ENCODE data around the gene LKAAEAR1.

LKAAEAR1 gene, protein sequence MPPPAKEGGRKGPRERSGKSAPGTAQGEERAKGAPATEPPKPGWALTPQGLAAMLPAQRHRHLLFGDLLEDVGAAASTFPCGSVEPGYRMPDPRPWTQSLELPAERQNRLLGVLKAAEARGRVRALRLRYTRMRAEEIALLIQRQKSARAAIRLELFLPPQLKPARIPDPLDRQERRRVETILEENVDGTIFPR

DNA sequence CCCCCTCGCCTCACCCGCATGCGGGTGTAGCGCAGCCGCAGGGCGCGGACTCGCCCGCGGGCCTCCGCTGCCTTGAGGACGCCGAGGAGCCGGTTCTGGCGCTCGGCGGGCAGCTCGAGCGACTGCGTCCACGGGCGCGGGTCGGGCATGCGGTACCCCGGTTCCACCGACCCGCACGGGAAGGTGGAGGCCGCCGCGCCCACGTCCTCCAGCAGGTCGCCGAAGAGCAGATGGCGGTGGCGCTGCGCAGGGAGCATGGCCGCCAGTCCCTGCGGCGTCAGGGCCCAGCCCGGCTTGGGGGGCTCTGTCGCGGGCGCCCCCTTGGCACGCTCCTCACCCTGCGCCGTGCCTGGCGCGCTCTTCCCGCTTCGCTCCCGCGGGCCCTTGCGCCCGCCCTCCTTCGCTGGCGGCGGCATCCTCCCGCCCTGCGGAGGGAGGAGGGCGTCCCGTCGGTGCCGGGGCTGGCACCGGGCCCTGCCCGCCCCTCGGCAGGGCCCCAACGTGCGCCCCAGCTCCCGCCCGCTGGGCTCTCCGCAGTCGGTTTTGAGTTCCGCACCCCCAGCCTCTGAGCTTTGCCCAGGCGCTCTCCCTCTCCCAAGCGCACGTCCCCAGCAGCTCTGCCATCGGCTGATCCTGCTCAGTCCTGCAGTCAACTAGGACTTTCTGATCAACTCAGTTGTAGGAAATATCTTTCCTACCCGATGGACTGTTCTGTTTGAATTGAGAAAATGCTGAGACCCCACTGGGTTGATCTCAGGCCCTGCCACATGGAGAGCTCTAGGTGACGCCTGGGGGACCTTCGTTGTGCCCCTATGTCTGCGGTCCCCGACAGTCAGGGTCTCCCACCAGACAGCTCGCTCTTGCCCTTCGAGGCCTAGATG, at the start of gene LKAAEAR1:
TSS of gene LKAAEAR1 (minus strand) at position 595 of the 881 bp plus-strand sequence. CDS start at position 416, 179 bp downstream.
- Histone ChIP-seq H3K9me3 (ENCODE audit: insufficient read depth, low read length) (no peaks in the 10 kb centered on the region), H3K27ac (ENCODE audit: low read length) (no peak within 1 kb of the TSS), H3K4me3 (ENCODE audit: low read length) (peak within 1 kb of the TSS; percentile 77), H3K9ac (ENCODE audit: low read length) (peak within 1 kb of the TSS; percentile 31; the same call in 1 of the 2 replicates), H4K20me1 (ENCODE audit: insufficient read depth, low read length) (no peaks in the 10 kb centered on the region), H3K27me3 (ENCODE audit: low read depth, low read length) (peaks cover 24% of the 10 kb centered on the region), H3K4me2 (ENCODE audit: low read length) (peak within 1 kb of the TSS; percentile 90), H2AFZ (ENCODE audit: low read depth, low read length) (no peak within 1 kb of the TSS; the same call in 1 of the 2 replicates), H3K4me1 (ENCODE audit: low read length) (peaks cover 9% of the 10 kb centered on the region), H3K79me2 (ENCODE audit: low read length) (peaks cover 3% of the 10 kb centered on the region), H3K36me3 (replicated peaks; ENCODE audit: low read depth, low read length) (no peaks in the 10 kb centered on the region)
- TF ChIP-seq EZH2phosphoT487 (IDR thresholded peaks at IDR 0.05; ENCODE audit: low read depth): no peak
- TF ChIP-seq, protein P1, sequence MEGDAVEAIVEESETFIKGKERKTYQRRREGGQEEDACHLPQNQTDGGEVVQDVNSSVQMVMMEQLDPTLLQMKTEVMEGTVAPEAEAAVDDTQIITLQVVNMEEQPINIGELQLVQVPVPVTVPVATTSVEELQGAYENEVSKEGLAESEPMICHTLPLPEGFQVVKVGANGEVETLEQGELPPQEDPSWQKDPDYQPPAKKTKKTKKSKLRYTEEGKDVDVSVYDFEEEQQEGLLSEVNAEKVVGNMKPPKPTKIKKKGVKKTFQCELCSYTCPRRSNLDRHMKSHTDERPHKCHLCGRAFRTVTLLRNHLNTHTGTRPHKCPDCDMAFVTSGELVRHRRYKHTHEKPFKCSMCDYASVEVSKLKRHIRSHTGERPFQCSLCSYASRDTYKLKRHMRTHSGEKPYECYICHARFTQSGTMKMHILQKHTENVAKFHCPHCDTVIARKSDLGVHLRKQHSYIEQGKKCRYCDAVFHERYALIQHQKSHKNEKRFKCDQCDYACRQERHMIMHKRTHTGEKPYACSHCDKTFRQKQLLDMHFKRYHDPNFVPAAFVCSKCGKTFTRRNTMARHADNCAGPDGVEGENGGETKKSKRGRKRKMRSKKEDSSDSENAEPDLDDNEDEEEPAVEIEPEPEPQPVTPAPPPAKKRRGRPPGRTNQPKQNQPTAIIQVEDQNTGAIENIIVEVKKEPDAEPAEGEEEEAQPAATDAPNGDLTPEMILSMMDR (IDR thresholded peaks at IDR 0.05; ENCODE audit: low read depth, low read length): no peak

DNA sequence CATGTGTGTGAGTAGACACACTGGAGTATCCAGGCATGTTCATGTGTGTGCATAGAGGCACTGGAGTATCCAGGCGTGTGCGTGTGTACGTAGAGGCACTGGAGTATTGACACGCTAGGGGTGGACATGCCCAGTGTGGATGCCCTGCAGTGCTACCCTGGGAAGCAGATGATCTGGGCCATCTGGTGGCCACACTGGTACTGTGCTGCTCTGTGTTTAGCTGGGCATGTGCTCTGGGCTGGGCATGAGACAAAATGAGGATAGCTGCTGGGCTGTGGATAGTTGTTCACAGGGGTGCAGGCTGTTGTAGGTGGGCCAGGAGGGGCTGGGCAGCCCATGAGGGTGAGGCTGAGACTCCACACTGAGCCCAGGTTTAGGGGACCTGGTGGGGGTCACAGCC, 47.2 kb upstream of the LKAAEAR1 start:
- Histone ChIP-seq H3K4me2 (ENCODE audit: low read length) (no peak overlapping the region), H3K27ac (ENCODE audit: low read length) (no peak overlapping the region), H3K9ac (ENCODE audit: low read length) (no peak overlapping the region), H4K20me1 (ENCODE audit: insufficient read depth, low read length) (no peaks in the 10 kb centered on the region), H3K27me3 (ENCODE audit: low read depth, low read length) (peaks cover 18% of the 10 kb centered on the region), H3K4me1 (ENCODE audit: low read length) (no peaks in the 10 kb centered on the region), H2AFZ (ENCODE audit: low read depth, low read length) (no peak overlapping the region), H3K4me3 (ENCODE audit: low read length) (no peak overlapping the region), H3K36me3 (replicated peaks; ENCODE audit: low read depth, low read length) (no peaks in the 10 kb centered on the region), H3K79me2 (ENCODE audit: low read length) (no peaks in the 10 kb centered on the region), H3K9me3 (ENCODE audit: insufficient read depth, low read length) (no peaks in the 10 kb centered on the region)
- no peak for TF ChIP-seq EZH2phosphoT487 (IDR thresholded peaks at IDR 0.05; ENCODE audit: low read depth)
- TF ChIP-seq, protein P1 (IDR thresholded peaks at IDR 0.05; ENCODE audit: low read depth, low read length): peak; percentile 16

DNA sequence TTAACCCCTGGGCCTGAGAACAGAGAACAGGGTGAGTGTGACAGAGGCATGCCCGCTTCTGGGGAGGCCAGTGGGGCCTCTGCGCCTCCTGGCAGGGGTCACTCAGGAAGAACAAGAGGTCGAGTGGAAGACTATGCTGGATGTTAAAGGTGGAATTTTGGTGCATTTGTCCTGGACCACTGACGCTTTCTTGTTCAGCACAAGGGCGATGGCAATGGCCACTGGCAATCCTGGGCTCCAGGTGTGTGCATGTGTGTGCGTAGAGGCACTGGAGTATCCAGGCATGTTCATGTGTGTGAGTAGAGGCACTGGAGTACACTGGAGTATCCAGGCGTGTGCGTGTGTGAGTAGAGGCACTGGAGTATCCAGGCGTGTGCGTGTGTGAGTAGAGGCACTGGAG, 46.7 kb upstream of the LKAAEAR1 start:
- H2AFZ ChIP-seq (ENCODE audit: low read depth, low read length): no peak overlapping the region
- no peak for TF ChIP-seq EZH2phosphoT487 (IDR thresholded peaks at IDR 0.05; ENCODE audit: low read depth)
- TF ChIP-seq, protein P1 (IDR thresholded peaks at IDR 0.05; ENCODE audit: low read depth, low read length): no peak
- peaks cover 18% of the 10 kb centered on the region for H3K27me3 ChIP-seq (ENCODE audit: low read depth, low read length)
- no peak overlapping the region for H3K4me2 ChIP-seq (ENCODE audit: low read length)
- H3K9me3 ChIP-seq (ENCODE audit: insufficient read depth, low read length): no peaks in the 10 kb centered on the region
- no peaks in the 10 kb centered on the region for H3K79me2 ChIP-seq (ENCODE audit: low read length)
- H3K4me1 ChIP-seq (ENCODE audit: low read length): no peaks in the 10 kb centered on the region
- H4K20me1 ChIP-seq (ENCODE audit: insufficient read depth, low read length): no peaks in the 10 kb centered on the region
- H3K27ac ChIP-seq (ENCODE audit: low read length): no peak overlapping the region
- no peak overlapping the region for H3K9ac ChIP-seq (ENCODE audit: low read length)
- no peak overlapping the region for H3K4me3 ChIP-seq (ENCODE audit: low read length)
- H3K36me3 ChIP-seq (replicated peaks; ENCODE audit: low read depth, low read length): no peaks in the 10 kb centered on the region

DNA sequence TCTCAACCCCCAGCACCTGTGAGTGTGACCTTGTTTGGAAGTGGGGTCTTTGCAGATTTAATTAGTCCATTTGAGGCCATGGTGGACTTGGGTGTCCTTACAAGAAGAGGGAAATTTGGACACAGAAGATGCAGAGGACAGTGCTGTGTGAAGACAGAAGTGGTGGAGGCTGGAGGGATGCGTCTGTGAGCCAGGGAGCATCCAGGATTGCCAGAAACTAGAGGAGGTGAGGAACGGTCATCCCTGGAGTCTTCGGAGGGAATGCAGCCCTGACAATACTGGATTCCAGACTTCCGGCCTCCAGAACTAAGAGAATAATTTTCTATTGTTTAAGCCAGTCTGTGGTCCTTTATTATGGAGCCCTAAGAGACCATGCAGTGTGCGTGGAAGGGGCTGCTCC, 46.1 kb upstream of the LKAAEAR1 start:
- H3K4me1 ChIP-seq (ENCODE audit: low read length): no peaks in the 10 kb centered on the region
- no peaks in the 10 kb centered on the region for H4K20me1 ChIP-seq (ENCODE audit: insufficient read depth, low read length)
- no peaks in the 10 kb centered on the region for H3K36me3 ChIP-seq (replicated peaks; ENCODE audit: low read depth, low read length)
- H3K27me3 ChIP-seq (ENCODE audit: low read depth, low read length): peaks cover 18% of the 10 kb centered on the region
- H3K27ac ChIP-seq (ENCODE audit: low read length): no peak overlapping the region
- no peak for TF ChIP-seq EZH2phosphoT487 (IDR thresholded peaks at IDR 0.05; ENCODE audit: low read depth)
- TF ChIP-seq, protein P1 (IDR thresholded peaks at IDR 0.05; ENCODE audit: low read depth, low read length): no peak
- H3K4me3 ChIP-seq (ENCODE audit: low read length): no peak overlapping the region
- H3K4me2 ChIP-seq (ENCODE audit: low read length): no peak overlapping the region
- no peaks in the 10 kb centered on the region for H3K79me2 ChIP-seq (ENCODE audit: low read length)
- H3K9me3 ChIP-seq (ENCODE audit: insufficient read depth, low read length): no peaks in the 10 kb centered on the region
- H2AFZ ChIP-seq (ENCODE audit: low read depth, low read length): no peak overlapping the region
- H3K9ac ChIP-seq (ENCODE audit: low read length): no peak overlapping the region

All from OCI-LY3 (cell line).